Stimulated activated naive CD8-positive, alpha-beta T cell treated with anti-CD3 and anti-CD28 coated beads, Interleukin-15, amount 100 ng/mL, for 72 hours (primary cell): ENCODE results near the gene PTPN14.

Experiments used
- ATAC-seq: fragments of 150-1000 bp; cut with Tn5 transposase; 2 replicates; pipeline ENCODE4 v1.10.0; 2021; ENCODE audit warnings: mild to moderate bottlenecking, moderate library complexity
- DNase-seq, 2 donors: peaks; one replicate each; pipeline ENCODE4 v3.0.0; 2021 to 2022
- H3K27ac Mint-ChIP-seq, 2 donors: one replicate each; pipeline ENCODE4 v1.8.0; 2022; ENCODE audit warnings: mild to moderate bottlenecking in 2 of 2, mixed read lengths in 2 of 2, moderate library complexity in 2 of 2
- H3K27me3 Mint-ChIP-seq: one replicate; pipeline ENCODE4 v1.8.0; 2022; ENCODE audit warnings: mixed read lengths
- H3K4me1 Mint-ChIP-seq: one replicate; pipeline ENCODE4 v1.8.0; 2022; ENCODE audit warnings: mild to moderate bottlenecking, mixed read lengths
- H3K4me3 Mint-ChIP-seq, 2 donors: one replicate each; pipeline ENCODE4 v1.8.0; 2022; ENCODE audit warnings: mild to moderate bottlenecking in 2 of 2, mixed read lengths in 2 of 2, moderate library complexity in 1 of 2
- H3K9me3 Mint-ChIP-seq, 2 donors: one replicate each; pipeline ENCODE4 v1.8.0; 2022; ENCODE audit warnings: mixed read lengths in 2 of 2

The PTPN14 gene

DNA sequence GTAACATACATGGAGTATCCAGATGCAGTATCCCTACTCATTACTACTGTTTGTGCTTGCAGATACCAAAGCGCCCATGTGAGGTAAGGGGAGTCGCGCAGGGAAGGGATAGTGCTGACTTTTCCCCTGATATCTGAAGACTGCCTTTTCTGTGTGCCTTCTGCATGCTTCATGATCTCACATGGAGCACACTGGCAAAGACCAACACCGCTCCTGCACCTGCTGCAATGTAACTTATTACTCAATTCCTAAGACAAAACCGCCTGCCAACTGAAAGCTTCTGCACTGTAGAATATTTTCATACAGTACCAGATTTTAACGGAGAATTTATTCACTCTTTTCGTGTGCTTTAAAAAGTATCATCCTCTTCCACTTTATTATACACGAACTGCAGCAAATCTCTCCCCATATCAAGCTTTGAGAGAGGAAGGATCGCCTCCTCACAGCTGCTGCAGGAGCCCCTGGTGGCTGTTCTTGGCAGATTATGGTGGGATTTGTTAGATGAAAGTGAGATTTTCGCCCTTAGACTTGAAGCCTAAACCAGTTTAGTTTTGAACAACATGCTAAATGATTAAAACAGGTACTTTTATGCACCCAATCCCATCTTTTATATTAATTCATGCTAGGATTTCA is 99.1 kb downstream of the PTPN14 start:
- no peak overlapping the region for H3K27ac Mint-ChIP-seq
- H3K4me3 Mint-ChIP-seq, result no peak overlapping the region
- peaks cover 37% of the 10 kb centered on the region for H3K27me3 Mint-ChIP-seq
- no peaks in the 10 kb centered on the region for H3K9me3 Mint-ChIP-seq
- DNase-seq (no peak), ATAC-seq (no peak)
- peaks cover 11% of the 10 kb centered on the region for H3K4me1 Mint-ChIP-seq

DNA sequence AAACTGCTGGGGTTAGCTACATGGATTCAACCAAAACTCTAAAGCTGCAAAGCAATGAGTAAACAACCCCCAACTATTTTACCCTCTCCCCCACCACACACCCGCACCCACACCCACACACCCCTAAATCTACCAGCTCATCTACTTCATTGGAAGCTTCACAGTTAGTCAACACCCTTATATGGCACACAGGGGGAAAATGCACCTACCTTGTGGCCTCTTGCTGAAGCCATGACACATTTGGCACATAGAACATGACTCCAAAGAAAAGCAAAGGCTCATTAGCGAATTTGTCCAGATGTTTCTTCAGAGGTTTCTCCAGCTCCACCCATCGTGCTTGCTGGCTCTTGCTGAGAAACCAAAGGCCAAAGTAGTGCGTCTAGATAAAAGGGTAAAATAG is 99.8 kb downstream of the PTPN14 start:
- Mint-ChIP-seq H3K4me3 (no peak overlapping the region), H3K27me3 (peaks cover 37% of the 10 kb centered on the region), H3K4me1 (peaks cover 14% of the 10 kb centered on the region), H3K27ac (no peak overlapping the region), H3K9me3 (no peaks in the 10 kb centered on the region)
- ATAC-seq (peak; percentile 42), DNase-seq (no peak)

- H3K27ac Mint-ChIP-seq, result peak overlapping the region in 1 of 2 donors; percentile 11
- DNase-seq, result no peak
- peaks cover 28% of the 10 kb centered on the region for H3K27me3 Mint-ChIP-seq
- no peaks in the 10 kb centered on the region for H3K9me3 Mint-ChIP-seq
- H3K4me3 Mint-ChIP-seq, result no peak overlapping the region
- no peak for ATAC-seq
- peaks cover 28% of the 10 kb centered on the region for H3K4me1 Mint-ChIP-seq
Measured at GRCh38 chr1:214449371-214449770, 102.0 kb downstream of the PTPN14 start.

- no peak overlapping the region for H3K4me3 Mint-ChIP-seq
- DNase-seq (no peak), ATAC-seq (peak; percentile 54)
- peaks cover 31% of the 10 kb centered on the region for H3K4me1 Mint-ChIP-seq
- no peaks in the 10 kb centered on the region for H3K9me3 Mint-ChIP-seq
- H3K27me3 Mint-ChIP-seq, result peaks cover 23% of the 10 kb centered on the region
- H3K27ac Mint-ChIP-seq, result peak overlapping the region in 1 of 2 donors; percentile 27
Measured at GRCh38 chr1:214448536-214448935, 102.9 kb downstream of the PTPN14 start.

DNA sequence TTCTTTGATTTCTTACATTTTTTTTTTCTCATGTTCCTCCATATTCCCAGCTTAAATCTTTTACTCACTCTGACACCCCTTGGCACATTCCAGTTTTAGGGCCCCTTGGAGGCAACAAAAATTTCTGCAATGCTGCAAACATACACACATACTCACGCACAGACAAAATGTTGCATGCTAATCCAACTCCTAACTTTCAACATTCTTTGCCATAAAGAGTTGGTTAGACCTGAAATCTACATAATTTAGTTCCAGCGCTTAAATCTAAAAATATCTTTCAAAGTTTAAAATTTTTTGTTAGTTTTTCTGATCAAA is 103.9 kb downstream of the PTPN14 start:
- peaks cover 31% of the 10 kb centered on the region for H3K4me1 Mint-ChIP-seq
- ATAC-seq, result no peak
- H3K9me3 Mint-ChIP-seq, result no peaks in the 10 kb centered on the region

DNA sequence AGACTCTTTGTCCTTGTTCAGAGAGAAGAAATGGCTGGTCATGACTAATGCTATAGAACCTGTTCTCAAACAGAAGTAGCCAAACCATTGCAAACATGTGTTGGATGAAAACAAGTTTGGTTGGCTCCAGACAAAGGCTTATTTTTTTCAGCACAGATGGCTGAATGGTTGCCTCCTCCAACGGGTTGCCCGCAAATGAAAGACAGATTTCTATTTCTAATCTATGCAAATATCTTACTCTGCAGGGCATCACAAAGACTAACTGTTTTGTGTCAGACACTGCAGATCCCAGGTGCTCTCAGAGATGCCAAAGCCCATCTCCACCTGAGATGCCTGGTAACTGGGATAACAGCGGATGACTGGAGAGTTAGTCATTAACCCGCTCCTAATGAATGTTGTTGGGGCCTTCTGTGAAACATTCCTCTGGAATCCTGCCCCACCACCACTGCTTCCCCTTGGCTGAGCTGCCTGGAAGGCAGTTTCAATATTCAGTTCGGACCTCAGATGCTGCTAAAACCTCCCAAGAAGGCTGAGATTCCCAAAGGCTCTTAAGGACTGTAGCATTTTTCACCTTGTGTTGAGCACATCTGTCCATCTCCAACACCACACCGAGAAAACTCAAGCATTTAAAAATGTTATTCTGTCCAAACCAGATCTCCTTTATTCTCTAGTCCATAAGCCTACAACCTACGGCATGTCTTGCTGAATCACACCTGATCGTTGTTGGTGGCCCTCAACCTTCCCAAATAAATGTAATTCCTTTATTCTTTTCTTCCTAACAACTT is 104.4 kb downstream of the PTPN14 start:
- Mint-ChIP-seq H3K27ac (no peak overlapping the region), H3K27me3 (peaks cover 16% of the 10 kb centered on the region), H3K4me3 (no peak overlapping the region), H3K9me3 (no peaks in the 10 kb centered on the region), H3K4me1 (peaks cover 31% of the 10 kb centered on the region)
- ATAC-seq (no peak), DNase-seq (no peak)

More for the DNA sequence above, 103.9 kb downstream of the PTPN14 start:
- DNase-seq, result no peak
- no peak overlapping the region for H3K4me3 Mint-ChIP-seq
- peaks cover 21% of the 10 kb centered on the region for H3K27me3 Mint-ChIP-seq
- H3K27ac Mint-ChIP-seq, result peak overlapping the region in 1 of 2 donors; percentile 35

GRCh38 chr1:214445831-214446614 is 105.4 kb downstream of the PTPN14 start:
- Mint-ChIP-seq H3K4me3 (peak overlapping the region; percentile 24 to 32), H3K27ac (peak overlapping the region; percentile 42 to 92), H3K9me3 (no peaks in the 10 kb centered on the region), H3K27me3 (peaks cover 8% of the 10 kb centered on the region), H3K4me1 (peaks cover 39% of the 10 kb centered on the region)
- DNase-seq, result no peak
- ATAC-seq, result peak; percentile 71

GRCh38 chr1:214445199-214445598 is 106.2 kb downstream of the PTPN14 start:
- Mint-ChIP-seq H3K9me3 (no peaks in the 10 kb centered on the region), H3K4me1 (peaks cover 47% of the 10 kb centered on the region), H3K27me3 (peaks cover 8% of the 10 kb centered on the region), H3K27ac (no peak overlapping the region), H3K4me3 (no peak overlapping the region)
- peak; percentile 22 for ATAC-seq
- DNase-seq, result no peak

- DNase-seq, result no peak
- peaks cover 55% of the 10 kb centered on the region for H3K4me1 Mint-ChIP-seq
- no peak for ATAC-seq
- no peaks in the 10 kb centered on the region for H3K9me3 Mint-ChIP-seq
- H3K27ac Mint-ChIP-seq, result peak overlapping the region in 1 of 2 donors; percentile 34
- peaks cover 8% of the 10 kb centered on the region for H3K27me3 Mint-ChIP-seq
- H3K4me3 Mint-ChIP-seq, result no peak overlapping the region
Measured at GRCh38 chr1:214444182-214444939, 107.0 kb downstream of the PTPN14 start.

GRCh38 chr1:214441119-214441518 is 110.3 kb downstream of the PTPN14 start:
- no peak for DNase-seq
- Mint-ChIP-seq H3K27ac (peak overlapping the region; percentile 42 to 94), H3K4me1 (peaks cover 62% of the 10 kb centered on the region), H3K4me3 (peak overlapping the region in 1 of 2 donors; percentile 55), H3K27me3 (peaks cover 18% of the 10 kb centered on the region), H3K9me3 (no peaks in the 10 kb centered on the region)
- ATAC-seq, result peak; percentile 45

- DNase-seq (no peak), ATAC-seq (no peak)
- Mint-ChIP-seq H3K4me3 (peak overlapping the region; percentile 53 to 55), H3K27ac (peak overlapping the region; percentile 94), H3K27me3 (peaks cover 18% of the 10 kb centered on the region), H3K4me1 (peaks cover 55% of the 10 kb centered on the region), H3K9me3 (no peaks in the 10 kb centered on the region)
Measured at GRCh38 chr1:214440219-214440965, 111.0 kb downstream of the PTPN14 start.

DNA sequence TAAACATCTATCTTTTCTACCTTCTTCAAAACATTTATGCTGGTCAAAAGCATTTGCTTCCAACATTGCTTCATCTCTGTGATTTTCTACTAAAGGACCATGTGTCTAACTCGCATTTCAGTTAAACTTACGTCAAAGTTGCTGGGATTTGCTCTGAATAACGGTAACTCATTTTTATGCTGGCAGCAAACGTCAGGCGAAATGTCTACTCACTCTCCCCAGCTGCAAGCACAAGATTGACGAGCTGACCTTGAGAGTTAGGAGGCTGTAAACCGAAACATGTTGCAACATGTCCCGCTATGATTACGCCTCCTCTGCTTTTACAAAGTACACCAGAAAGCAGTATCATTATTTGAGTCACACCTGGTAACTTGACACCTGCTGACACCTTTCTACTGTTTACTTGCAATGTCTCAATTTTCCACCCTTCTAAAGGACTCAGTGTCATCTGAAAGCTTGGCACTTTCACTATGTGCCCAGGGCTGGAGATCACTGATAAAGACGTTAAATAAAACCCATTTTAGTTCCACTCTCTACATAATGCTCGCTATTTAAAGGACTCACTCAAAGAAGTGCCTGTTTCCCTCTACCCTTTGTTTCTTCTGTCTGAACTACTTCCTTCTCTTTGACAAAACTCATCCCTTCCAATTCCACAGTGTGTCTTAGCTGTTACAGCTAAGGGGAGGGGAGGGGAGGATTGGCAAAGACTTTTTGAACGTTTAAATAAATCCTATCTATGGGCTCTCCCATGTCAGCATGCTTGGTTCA is 111.9 kb downstream of the PTPN14 start:
- ATAC-seq (peak; percentile 95), DNase-seq (peak; percentile 40 to 74)
- peak overlapping the region; percentile 94 for H3K27ac Mint-ChIP-seq
- H3K9me3 Mint-ChIP-seq, result no peaks in the 10 kb centered on the region
- peaks cover 20% of the 10 kb centered on the region for H3K27me3 Mint-ChIP-seq
- H3K4me3 Mint-ChIP-seq, result peak overlapping the region; percentile 53 to 72
- peaks cover 49% of the 10 kb centered on the region for H3K4me1 Mint-ChIP-seq

- Mint-ChIP-seq H3K4me3 (peak overlapping the region; percentile 53 to 72), H3K27me3 (peaks cover 27% of the 10 kb centered on the region), H3K9me3 (no peaks in the 10 kb centered on the region), H3K4me1 (peaks cover 44% of the 10 kb centered on the region), H3K27ac (peak overlapping the region; percentile 94)
- ATAC-seq (peak; percentile 43), DNase-seq (peak in 1 of 2 donors; percentile 20)
Measured at GRCh38 chr1:214438530-214438929, 112.9 kb downstream of the PTPN14 start.

GRCh38 chr1:214438075-214438474 is 113.3 kb downstream of the PTPN14 start:
- Mint-ChIP-seq H3K27me3 (peaks cover 24% of the 10 kb centered on the region), H3K9me3 (no peaks in the 10 kb centered on the region), H3K4me3 (no peak overlapping the region), H3K4me1 (peaks cover 44% of the 10 kb centered on the region), H3K27ac (no peak overlapping the region)
- no peak for ATAC-seq
- DNase-seq, result no peak
